ENCODE results near the gene SHC2.

Gene SHC2

DNA sequence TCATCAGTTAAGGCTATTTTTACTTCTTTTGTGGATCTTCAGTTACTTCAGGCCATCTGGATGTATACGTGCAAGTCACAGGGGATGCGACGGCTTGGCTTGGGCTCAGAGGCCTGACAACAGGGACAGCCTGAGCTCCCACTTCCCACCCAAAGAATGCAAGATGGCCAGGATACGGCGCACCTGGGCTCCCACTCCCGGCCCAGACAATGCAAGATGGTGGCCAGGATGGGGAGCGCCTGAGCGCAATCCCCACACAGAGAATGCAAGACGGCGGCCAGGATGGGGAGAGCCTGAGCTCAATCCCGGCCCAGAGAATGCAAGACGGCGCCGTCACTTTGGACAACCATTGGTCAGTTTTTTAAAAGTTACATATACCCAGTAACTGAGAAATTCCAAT is 91.0 kb downstream of the SHC2 start (continued):
- TF ChIP-seq, protein P1, sequence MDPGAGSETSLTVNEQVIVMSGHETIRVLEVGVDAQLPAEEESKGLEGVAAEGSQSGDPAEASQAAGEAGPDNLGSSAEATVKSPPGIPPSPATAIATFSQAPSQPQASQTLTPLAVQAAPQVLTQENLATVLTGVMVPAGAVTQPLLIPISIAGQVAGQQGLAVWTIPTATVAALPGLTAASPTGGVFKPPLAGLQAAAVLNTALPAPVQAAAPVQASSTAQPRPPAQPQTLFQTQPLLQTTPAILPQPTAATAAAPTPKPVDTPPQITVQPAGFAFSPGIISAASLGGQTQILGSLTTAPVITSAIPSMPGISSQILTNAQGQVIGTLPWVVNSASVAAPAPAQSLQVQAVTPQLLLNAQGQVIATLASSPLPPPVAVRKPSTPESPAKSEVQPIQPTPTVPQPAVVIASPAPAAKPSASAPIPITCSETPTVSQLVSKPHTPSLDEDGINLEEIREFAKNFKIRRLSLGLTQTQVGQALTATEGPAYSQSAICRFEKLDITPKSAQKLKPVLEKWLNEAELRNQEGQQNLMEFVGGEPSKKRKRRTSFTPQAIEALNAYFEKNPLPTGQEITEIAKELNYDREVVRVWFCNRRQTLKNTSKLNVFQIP (CRISPR knock-in tag; IDR thresholded peaks at IDR 0.05; ENCODE audit: borderline replicate concordance, low read depth): no peak
- TF ChIP-seq CSDC2 (CRISPR knock-in tag; IDR thresholded peaks at IDR 0.05) (no peak), ZNF70 (CRISPR knock-in tag; IDR thresholded peaks at IDR 0.05) (no peak), BACH2 (CRISPR knock-in tag; IDR thresholded peaks at IDR 0.05; ENCODE audit: borderline replicate concordance) (no peak), ZNF8 (CRISPR knock-in tag; IDR thresholded peaks at IDR 0.05) (no peak), OSR1 (CRISPR knock-in tag; IDR thresholded peaks at IDR 0.05) (no peak), TOX (CRISPR knock-in tag; IDR thresholded peaks at IDR 0.05; ENCODE audit: borderline replicate concordance) (no peak), RARB (CRISPR knock-in tag; IDR thresholded peaks at IDR 0.05) (no peak), ISL1 (CRISPR knock-in tag; IDR thresholded peaks at IDR 0.05) (no peak), ZFP30 (CRISPR knock-in tag; IDR thresholded peaks at IDR 0.05) (no peak)
- TF ChIP-seq, protein P2, sequence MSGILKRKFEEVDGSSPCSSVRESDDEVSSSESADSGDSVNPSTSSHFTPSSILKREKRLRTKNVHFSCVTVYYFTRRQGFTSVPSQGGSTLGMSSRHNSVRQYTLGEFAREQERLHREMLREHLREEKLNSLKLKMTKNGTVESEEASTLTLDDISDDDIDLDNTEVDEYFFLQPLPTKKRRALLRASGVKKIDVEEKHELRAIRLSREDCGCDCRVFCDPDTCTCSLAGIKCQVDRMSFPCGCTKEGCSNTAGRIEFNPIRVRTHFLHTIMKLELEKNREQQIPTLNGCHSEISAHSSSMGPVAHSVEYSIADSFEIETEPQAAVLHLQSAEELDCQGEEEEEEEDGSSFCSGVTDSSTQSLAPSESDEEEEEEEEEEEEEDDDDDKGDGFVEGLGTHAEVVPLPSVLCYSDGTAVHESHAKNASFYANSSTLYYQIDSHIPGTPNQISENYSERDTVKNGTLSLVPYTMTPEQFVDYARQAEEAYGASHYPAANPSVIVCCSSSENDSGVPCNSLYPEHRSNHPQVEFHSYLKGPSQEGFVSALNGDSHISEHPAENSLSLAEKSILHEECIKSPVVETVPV (CRISPR knock-in tag; IDR thresholded peaks at IDR 0.05): no peak

DNA sequence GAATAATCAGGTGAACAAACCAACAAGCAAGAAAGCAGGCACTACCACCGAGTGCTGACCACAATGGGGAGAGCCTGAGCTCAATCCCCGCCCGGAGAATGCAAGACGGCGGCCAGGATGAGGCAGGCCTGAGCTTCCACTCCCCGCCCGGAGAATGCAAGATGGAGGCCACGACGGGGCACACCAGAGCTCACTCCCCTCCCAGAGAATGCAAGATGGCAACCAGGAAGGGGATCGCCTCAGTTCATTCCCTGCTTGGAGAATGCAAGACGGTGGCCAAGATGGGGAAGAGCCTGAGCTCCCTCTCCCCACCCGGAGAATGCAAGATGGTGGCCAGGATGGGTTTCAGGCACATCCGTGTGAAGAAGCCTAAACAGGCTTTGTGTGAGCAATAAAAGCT is 91.6 kb downstream of the SHC2 start:
- TF ChIP-seq TCF4 (CRISPR knock-in tag; IDR thresholded peaks at IDR 0.05; ENCODE audit: borderline replicate concordance): no peak
- TF ChIP-seq RARB (CRISPR knock-in tag; IDR thresholded peaks at IDR 0.05): no peak
- TF ChIP-seq PPARA (CRISPR knock-in tag; IDR thresholded peaks at IDR 0.05; ENCODE audit: borderline replicate concordance): no peak
- no peak for ATAC-seq

DNA sequence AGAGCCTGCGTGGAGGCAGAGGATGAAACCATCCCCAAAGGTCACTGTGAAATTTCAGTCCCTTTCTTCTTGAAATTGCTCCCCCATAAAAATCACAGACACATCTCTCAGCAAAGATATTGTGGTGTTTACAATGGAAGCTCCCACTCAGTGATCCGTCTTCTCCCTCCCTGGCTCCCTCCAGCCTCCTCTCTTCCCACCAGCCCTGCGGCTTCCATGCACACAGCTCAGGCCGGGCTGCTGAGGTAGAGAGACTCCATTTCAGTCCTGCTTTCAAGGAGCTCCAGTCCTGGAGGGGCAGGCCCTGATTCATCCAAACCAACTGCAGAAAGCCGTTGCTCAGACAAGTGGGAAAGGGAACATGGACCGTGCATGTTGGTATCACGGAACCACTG is 92.2 kb downstream of the SHC2 start:
- ATAC-seq: no peak
- TF ChIP-seq TOX (CRISPR knock-in tag; IDR thresholded peaks at IDR 0.05; ENCODE audit: borderline replicate concordance) (no peak), SNAI2 (CRISPR knock-in tag; IDR thresholded peaks at IDR 0.05) (no peak), ZNF8 (CRISPR knock-in tag; IDR thresholded peaks at IDR 0.05) (no peak), ESRRG (CRISPR knock-in tag; IDR thresholded peaks at IDR 0.05) (no peak), GLIS3 (CRISPR knock-in tag; IDR thresholded peaks at IDR 0.05) (no peak), ZC3H10 (CRISPR knock-in tag; IDR thresholded peaks at IDR 0.05) (no peak), TCF4 (CRISPR knock-in tag; IDR thresholded peaks at IDR 0.05; ENCODE audit: borderline replicate concordance) (no peak), ZNF565 (CRISPR knock-in tag; conservative IDR thresholded peaks at IDR 0.05; ENCODE audit: low read depth) (no peak), OSR1 (CRISPR knock-in tag; IDR thresholded peaks at IDR 0.05) (no peak)
- TF ChIP-seq, protein P1 (CRISPR knock-in tag; IDR thresholded peaks at IDR 0.05; ENCODE audit: borderline replicate concordance, low read depth): no peak
- TF ChIP-seq, protein P3, sequence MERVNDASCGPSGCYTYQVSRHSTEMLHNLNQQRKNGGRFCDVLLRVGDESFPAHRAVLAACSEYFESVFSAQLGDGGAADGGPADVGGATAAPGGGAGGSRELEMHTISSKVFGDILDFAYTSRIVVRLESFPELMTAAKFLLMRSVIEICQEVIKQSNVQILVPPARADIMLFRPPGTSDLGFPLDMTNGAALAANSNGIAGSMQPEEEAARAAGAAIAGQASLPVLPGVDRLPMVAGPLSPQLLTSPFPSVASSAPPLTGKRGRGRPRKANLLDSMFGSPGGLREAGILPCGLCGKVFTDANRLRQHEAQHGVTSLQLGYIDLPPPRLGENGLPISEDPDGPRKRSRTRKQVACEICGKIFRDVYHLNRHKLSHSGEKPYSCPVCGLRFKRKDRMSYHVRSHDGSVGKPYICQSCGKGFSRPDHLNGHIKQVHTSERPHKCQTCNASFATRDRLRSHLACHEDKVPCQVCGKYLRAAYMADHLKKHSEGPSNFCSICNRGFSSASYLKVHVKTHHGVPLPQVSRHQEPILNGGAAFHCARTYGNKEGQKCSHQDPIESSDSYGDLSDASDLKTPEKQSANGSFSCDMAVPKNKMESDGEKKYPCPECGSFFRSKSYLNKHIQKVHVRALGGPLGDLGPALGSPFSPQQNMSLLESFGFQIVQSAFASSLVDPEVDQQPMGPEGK (CRISPR knock-in tag; IDR thresholded peaks at IDR 0.05; ENCODE audit: borderline replicate concordance): no peak

DNA sequence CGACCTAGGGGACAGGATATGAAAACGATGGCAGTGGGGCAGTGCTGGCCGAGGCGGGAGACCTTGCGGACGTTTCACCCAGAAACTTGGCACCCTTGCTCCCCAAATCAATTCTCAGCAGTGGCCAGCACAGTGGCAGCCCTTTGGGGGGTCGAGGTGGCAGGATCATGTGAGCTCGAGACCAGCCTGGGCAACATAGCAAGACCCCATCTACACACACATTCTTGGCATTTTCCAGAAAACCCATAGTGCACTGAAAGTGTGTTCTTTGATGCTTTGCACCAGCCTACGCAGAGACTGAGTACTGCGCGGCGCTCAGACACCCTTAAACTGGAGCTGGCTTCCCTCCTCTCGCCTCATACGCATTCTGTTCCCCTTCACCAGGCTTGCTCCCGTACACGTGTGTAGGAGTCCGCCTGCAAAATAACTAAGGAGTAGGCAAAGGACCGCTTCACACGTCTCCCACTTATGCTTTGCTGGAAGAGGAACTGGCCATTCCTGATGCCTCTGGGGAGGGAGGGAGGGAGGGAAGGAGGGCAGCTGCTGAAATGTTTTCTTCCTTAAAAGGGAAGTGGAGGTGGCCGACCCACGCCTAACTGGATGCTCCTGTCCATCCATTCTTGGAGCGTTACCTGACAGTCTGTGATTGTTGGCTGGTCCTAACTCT is 92.7 kb downstream of the SHC2 start:
- ATAC-seq: no peak
- TF ChIP-seq ZC3H10 (CRISPR knock-in tag; IDR thresholded peaks at IDR 0.05): no peak
- no peak for TF ChIP-seq CSDC2 (CRISPR knock-in tag; IDR thresholded peaks at IDR 0.05)
- no peak for TF ChIP-seq TCF4 (CRISPR knock-in tag; IDR thresholded peaks at IDR 0.05; ENCODE audit: borderline replicate concordance)
- no peak for TF ChIP-seq ZNF565 (CRISPR knock-in tag; conservative IDR thresholded peaks at IDR 0.05; ENCODE audit: low read depth)
- TF ChIP-seq, protein P4, sequence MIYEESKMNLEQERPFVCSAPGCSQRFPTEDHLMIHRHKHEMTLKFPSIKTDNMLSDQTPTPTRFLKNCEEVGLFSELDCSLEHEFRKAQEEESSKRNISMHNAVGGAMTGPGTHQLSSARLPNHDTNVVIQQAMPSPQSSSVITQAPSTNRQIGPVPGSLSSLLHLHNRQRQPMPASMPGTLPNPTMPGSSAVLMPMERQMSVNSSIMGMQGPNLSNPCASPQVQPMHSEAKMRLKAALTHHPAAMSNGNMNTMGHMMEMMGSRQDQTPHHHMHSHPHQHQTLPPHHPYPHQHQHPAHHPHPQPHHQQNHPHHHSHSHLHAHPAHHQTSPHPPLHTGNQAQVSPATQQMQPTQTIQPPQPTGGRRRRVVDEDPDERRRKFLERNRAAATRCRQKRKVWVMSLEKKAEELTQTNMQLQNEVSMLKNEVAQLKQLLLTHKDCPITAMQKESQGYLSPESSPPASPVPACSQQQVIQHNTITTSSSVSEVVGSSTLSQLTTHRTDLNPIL (CRISPR knock-in tag; IDR thresholded peaks at IDR 0.05; ENCODE audit: low read depth): no peak
- no peak for TF ChIP-seq ISL1 (CRISPR knock-in tag; IDR thresholded peaks at IDR 0.05)
- no peak for TF ChIP-seq ZNF8 (CRISPR knock-in tag; IDR thresholded peaks at IDR 0.05)
- TF ChIP-seq, protein P1 (CRISPR knock-in tag; IDR thresholded peaks at IDR 0.05; ENCODE audit: borderline replicate concordance, low read depth): no peak
- no peak for TF ChIP-seq OSR1 (CRISPR knock-in tag; IDR thresholded peaks at IDR 0.05)
- TF ChIP-seq, protein P2 (CRISPR knock-in tag; IDR thresholded peaks at IDR 0.05): no peak
- no peak for TF ChIP-seq ESRRG (CRISPR knock-in tag; IDR thresholded peaks at IDR 0.05)
- no peak for TF ChIP-seq TOX (CRISPR knock-in tag; IDR thresholded peaks at IDR 0.05; ENCODE audit: borderline replicate concordance)

Measured in SK-N-SH treated with all-trans-retinoic acid at 6 μM for 48 hours (cell line).